Sigmoid colon (tissue), 7 donors: Measurements from ENCODE around the gene TOLLIP. TPM values are rescaled to one million over a fixed set of nuclear protein-coding genes. Genes with fewer than 3 reads are reported as not detected.

Experiments
- DNase-seq: peaks from one replicate; pipeline ENCODE4 v3.0.0-alpha.2; 2019
- H3K27ac ChIP-seq, 4 donors: fragments of 200-600 bp; sonication (generic); one replicate each; pipeline ENCODE4 v1.5.1; 2016 to 2019; ENCODE audit warnings: mild to moderate bottlenecking in 1 of 4
- H3K27me3 ChIP-seq, 3 donors: fragments of 200-600 bp; sonication (generic); one replicate each; pipeline ENCODE4 v1.5.1; 2019; ENCODE audit warnings: mild to moderate bottlenecking in 1 of 3
- H3K36me3 ChIP-seq, 4 donors: fragments of 200-600 bp; sonication (generic); one replicate each; pipeline ENCODE4 v1.5.1; 2016 to 2019
- H3K4me1 ChIP-seq, 4 donors: fragments of 200-600 bp; sonication (generic); one replicate each; pipeline ENCODE4 v1.5.1; 2017 to 2019
- H3K4me3 ChIP-seq, 4 donors: fragments of 200-600 bp; sonication (generic); one replicate each; pipeline ENCODE4 v1.5.1; 2017 to 2019; ENCODE audit warnings: mild to moderate bottlenecking in 2 of 4, moderate library complexity in 1 of 4
- H3K9me3 ChIP-seq, 4 donors: fragments of 200-600 bp in 3 of 4; sonication (generic) in 3 of 4; one replicate each; pipeline versions ENCODE4 v1.5.1 to v1.6.1; 2013 to 2019
- EP300 ChIP-seq, 4 donors: sonication (generic); formaldehyde crosslinking; IDR thresholded peaks; one replicate each; pipeline ENCODE4 v1.6.1; 2017; ENCODE audit warnings: antibody characterized with exemption in 4 of 4
- POLR2A ChIP-seq, 2 donors: fragments of 450-650 bp; IDR thresholded peaks; one replicate each; pipeline ENCODE4 v1.6.1; 2016; ENCODE audit warnings: antibody characterized with exemption in 2 of 2, mild to moderate bottlenecking in 2 of 2, moderate library complexity in 2 of 2
- POLR2AphosphoS5 ChIP-seq, 4 donors: sonication (generic); formaldehyde crosslinking; IDR thresholded peaks; one replicate each; pipeline ENCODE4 v1.6.1; 2017; ENCODE audit warnings: antibody characterized with exemption in 4 of 4
- WGBS, 2 donors: extraction: QIAGEN DNeasy Blood & Tissue Kit; methylation state at CpG; one replicate each; pipeline ENCODE4 v1.1.7; 2013; 5-methylcytosine and 5-hydroxymethylcytosine counted together
- intact Hi-C: fragments of 100-400 bp; cut with DNase I; formaldehyde crosslinking; loops from one replicate; pipeline ENCODE4 v1.15.1; 2023
- polyA plus RNA-seq, 3 donors: library from polyadenylated mRNA; stranded (reverse); fragments of 200-250 nt; gene quantifications; one replicate each; pipeline ENCODE4 v1.2.3, GENCODE V29; 2013
- total RNA-seq, 4 donors: library from RNA; depleted of rRNA; stranded (reverse); fragments of >200 nt; gene quantifications; one replicate each; pipeline ENCODE4 v1.1.0, GENCODE V29; 2016
- TF ChIP-seq, protein P1 (sequence below), 4 experiments: fragments of 450-650 bp in 3 of 4; fragments of 200-600 bp in 1 of 4; IDR thresholded peaks; one replicate each; pipeline ENCODE4 v1.5.1; 2016 to 2019; ENCODE audit warnings: antibody characterized with exemption in 4 of 4, mild to moderate bottlenecking in 3 of 4, moderate library complexity in 2 of 4
- donor health status: healthy with polysubstance abuse.
- donor health status: Bipolar disorder and iron deficiency.
- donor health status: healthy.

TOLLIP gene
- total and polyA plus RNA-seq, 7 donors: 25.0 to 41.2 (median 36.9) TPM

DNA sequence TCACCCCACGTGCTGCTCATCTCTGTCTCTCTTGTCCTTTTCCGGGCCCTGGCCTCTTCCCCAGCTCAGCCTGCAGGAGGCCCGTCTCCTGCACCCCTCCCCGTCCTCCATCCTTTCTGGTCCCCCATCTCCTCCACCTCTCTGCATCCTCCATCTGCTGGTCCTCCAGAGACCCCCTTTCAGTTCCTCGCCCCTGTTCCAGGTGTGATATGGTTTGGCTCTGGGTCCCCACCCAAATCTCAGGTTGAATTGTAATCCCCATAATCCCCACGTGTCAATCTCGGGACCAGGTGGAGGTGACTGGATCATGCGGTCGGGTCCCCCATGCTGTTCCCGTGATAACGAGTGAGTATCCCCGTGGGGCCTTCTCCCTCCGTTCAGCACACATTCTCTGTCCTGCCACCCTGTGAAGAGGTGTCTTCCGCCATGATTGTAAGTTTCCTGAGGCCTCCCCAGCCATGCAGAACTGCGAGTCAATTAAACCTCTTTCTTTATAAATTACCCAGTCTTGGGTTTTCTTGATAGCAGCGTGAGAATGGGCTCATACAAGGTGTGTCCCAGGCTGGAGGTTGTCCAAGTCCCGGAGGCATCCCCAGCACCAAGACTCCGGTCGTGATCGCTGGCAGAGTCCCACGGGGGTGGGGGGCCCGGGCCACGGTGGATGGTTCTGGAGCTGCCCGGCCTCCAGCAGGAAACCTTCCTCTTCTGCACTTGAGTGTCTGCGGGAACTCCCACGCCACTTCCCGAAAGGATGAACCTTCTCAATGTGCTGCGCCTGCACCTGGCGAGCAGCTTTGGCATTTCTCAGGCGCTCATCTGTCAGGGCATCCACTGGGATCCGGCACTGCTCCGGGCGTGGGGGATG is 29.0 kb upstream of the TOLLIP start:
- H3K4me1 ChIP-seq: peaks cover 0 to 29% (median 21%) of the 10 kb centered on the region in 4 donors
- TF ChIP-seq EP300 (IDR thresholded peaks at IDR 0.05) (no peak), POLR2A (IDR thresholded peaks at IDR 0.05) (no peak), POLR2AphosphoS5 (IDR thresholded peaks at IDR 0.05) (no peak)
- TF ChIP-seq, protein P1, sequence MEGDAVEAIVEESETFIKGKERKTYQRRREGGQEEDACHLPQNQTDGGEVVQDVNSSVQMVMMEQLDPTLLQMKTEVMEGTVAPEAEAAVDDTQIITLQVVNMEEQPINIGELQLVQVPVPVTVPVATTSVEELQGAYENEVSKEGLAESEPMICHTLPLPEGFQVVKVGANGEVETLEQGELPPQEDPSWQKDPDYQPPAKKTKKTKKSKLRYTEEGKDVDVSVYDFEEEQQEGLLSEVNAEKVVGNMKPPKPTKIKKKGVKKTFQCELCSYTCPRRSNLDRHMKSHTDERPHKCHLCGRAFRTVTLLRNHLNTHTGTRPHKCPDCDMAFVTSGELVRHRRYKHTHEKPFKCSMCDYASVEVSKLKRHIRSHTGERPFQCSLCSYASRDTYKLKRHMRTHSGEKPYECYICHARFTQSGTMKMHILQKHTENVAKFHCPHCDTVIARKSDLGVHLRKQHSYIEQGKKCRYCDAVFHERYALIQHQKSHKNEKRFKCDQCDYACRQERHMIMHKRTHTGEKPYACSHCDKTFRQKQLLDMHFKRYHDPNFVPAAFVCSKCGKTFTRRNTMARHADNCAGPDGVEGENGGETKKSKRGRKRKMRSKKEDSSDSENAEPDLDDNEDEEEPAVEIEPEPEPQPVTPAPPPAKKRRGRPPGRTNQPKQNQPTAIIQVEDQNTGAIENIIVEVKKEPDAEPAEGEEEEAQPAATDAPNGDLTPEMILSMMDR (IDR thresholded peaks at IDR 0.05): no peak
- H3K27ac ChIP-seq: peak overlapping the region in 1 of 4 donors; percentile 18
- no peaks in the 10 kb centered on the region for H3K36me3 ChIP-seq
- DNase-seq: peak; percentile 68
- H3K9me3 ChIP-seq: no peaks in the 10 kb centered on the region
- WGBS, 2 donors: 55 to 75% methylated on average over 33 of the region's 33 CpGs
- intact Hi-C loops: loop anchor here (5.0 kb wide), 3 partner anchors 36 to 76 kb away; no protein-coding TSS in a partner anchor
- no peaks in the 10 kb centered on the region for H3K27me3 ChIP-seq
- no peak overlapping the region for H3K4me3 ChIP-seq

DNA sequence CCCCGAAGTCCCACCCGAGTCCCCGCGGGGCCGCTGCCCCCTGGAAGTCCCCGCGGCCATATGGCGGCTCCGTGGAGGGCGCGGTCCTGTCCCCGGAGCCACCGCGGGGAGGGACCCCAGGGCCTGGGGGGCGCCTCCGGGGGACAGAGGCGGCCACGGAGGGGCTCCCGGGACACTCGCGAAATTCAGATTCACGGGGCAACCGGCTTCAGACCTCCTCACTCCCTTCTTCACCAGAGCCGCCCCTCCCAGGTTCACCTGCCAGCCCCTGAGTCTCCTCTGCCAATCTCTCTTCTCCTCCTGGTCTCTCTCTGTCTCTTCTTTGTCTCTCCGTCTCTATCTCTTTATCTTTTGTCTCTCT is 28.2 kb upstream of the TOLLIP start:
- no peaks in the 10 kb centered on the region for H3K27me3 ChIP-seq
- peaks cover 0 to 29% (median 21%) of the 10 kb centered on the region in 4 donors for H3K4me1 ChIP-seq
- DNase-seq: peak; percentile 58
- peak overlapping the region in 1 of 4 donors; percentile 60 for H3K4me3 ChIP-seq
- 50 to 54% methylated on average over 25 of the region's 25 CpGs for WGBS, 2 donors
- TF ChIP-seq EP300 (IDR thresholded peaks at IDR 0.05) (no peak), POLR2A (IDR thresholded peaks at IDR 0.05) (no peak), POLR2AphosphoS5 (IDR thresholded peaks at IDR 0.05) (no peak)
- TF ChIP-seq, protein P1 (IDR thresholded peaks at IDR 0.05): no peak
- peak overlapping the region; percentile 75 to 87 (median 79) for H3K27ac ChIP-seq
- intact Hi-C loops: loop anchor here (5.0 kb wide), 3 partner anchors 35 to 75 kb away; no protein-coding TSS in a partner anchor
- H3K36me3 ChIP-seq: no peaks in the 10 kb centered on the region
- no peaks in the 10 kb centered on the region for H3K9me3 ChIP-seq

DNA sequence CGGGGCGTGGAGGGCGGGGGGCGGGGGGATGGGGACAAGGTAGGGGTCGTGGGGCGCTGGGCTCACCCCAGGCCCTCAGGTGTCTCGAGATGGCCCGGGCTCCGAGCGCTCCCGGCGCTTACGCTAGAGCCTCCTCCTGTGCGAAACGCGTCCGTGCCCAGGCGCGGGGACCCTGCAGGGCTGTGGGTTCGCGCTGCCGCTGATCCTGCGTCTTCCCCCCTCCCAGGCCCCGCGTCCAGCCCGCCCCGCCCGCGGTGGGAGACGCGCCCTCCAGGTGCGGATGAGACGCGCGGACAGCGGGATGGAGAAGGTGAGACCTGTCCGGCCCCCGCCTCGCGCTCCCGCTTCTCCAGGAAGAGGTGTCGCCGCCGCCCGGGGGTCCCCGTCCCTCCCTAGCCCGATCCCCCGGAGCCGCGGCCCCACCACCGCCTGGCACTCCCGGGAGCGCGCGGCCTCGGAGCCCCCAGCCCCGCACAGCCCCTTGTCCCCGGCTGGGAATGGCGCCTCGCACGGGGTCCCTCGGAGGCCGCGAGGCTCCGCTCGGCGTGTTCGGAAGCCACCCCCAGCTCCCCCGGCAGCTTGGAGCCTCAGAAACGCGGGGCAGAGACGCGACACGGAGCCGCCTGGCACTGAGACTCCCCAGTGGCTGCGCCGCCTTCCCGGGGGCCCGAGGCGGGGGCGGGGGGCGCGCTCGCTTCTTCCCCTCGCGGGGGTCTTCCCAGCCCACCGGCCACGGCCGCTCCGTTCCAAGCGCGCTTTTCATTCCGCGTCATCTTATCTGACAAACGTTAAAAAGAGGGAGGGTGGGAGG is 27.6 kb upstream of the TOLLIP start:
- Histone ChIP-seq H3K27ac (peak overlapping the region; percentile 75 to 87 (median 79)), H3K4me3 (peak overlapping the region; percentile 33 to 60 (median 54)), H3K27me3 (no peaks in the 10 kb centered on the region), H3K36me3 (no peaks in the 10 kb centered on the region), H3K9me3 (no peaks in the 10 kb centered on the region), H3K4me1 (peaks cover 0 to 26% (median 21%) of the 10 kb centered on the region in 4 donors)
- peak; percentile 84 for DNase-seq
- intact Hi-C loops: loop anchor here (5.0 kb wide), 3 partner anchors 35 to 75 kb away; no protein-coding TSS in a partner anchor
- 9 to 14% methylated on average over 91 of the region's 95 CpGs for WGBS, 2 donors
- TF ChIP-seq, protein P1 (IDR thresholded peaks at IDR 0.05): no peak
- TF ChIP-seq POLR2A (IDR thresholded peaks at IDR 0.05) (no peak), POLR2AphosphoS5 (IDR thresholded peaks at IDR 0.05) (no peak), EP300 (IDR thresholded peaks at IDR 0.05) (no peak)

DNA sequence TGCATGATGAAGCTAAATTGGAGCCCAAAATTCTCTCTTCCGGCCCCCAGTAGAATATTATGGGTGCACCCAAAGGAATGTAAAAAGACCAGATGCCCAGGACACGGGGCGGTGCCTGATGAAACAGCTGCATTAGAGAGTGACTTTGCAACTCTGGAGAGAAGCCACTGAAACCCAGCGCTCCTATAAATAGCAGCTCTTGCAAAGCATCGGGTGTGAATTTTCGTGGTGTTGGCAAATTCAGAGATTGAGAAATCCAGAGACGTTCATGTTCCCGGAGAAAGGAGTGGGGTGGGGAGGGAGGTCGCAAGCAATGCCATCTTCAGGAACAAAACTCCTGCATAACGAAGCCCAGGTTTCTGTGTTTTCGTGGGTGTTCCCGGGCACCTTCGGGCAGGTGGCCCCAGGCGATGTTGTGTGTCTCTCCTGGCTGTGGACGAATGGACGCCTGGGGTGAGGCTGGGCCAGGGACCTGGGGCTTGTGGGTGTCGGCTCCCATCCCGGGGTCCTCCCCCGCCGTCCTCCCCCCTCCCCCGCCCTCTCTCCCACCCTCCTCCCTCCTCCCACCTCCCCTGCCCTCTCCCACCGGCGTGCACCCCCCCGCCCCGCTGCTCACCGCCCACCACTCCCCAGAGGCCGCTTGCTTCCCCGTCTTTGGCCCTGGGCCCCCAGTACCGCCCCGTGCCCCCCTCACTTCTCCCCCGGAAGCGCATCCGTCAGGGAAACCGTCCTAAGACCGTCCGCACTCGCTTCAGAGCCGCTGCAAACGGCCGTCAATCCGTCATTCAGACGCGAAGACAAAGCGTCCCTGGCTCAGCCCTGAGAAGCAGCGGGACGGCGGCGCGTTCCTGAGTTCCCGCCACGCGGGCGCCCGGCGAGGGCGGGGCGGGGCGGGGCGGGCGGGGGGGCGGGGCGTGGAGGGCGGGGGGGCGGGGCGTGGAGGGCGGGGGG is 26.7 kb upstream of the TOLLIP start:
- no peaks in the 10 kb centered on the region for H3K9me3 ChIP-seq
- H3K4me3 ChIP-seq: peak overlapping the region; percentile 38 to 58 (median 53)
- peak; percentile 93 for DNase-seq
- H3K36me3 ChIP-seq: no peaks in the 10 kb centered on the region
- intact Hi-C loops: loop anchor here (1.0 to 5.0 kb wide), 5 partner anchors 9 to 74 kb away; no protein-coding TSS in a partner anchor
- WGBS, 2 donors: 1% methylated on average over 60 to 65 of the region's 66 CpGs
- TF ChIP-seq POLR2AphosphoS5 (IDR thresholded peaks at IDR 0.05): peak; percentile 59 to 68 (median 64)
- TF ChIP-seq POLR2A (IDR thresholded peaks at IDR 0.05): no peak
- no peaks in the 10 kb centered on the region for H3K27me3 ChIP-seq
- peak overlapping the region; percentile 72 to 87 (median 76) for H3K27ac ChIP-seq
- H3K4me1 ChIP-seq: peaks cover 0 to 23% (median 21%) of the 10 kb centered on the region in 4 donors
